Tibial nerve (tissue), 4 donors: ENCODE results near the gene NHERF1. TPM values are rescaled to one million over a fixed set of nuclear protein-coding genes. Genes with fewer than 3 reads are reported as not detected.

Experiments
- DNase-seq, 2 donors: peaks; one replicate each; pipeline ENCODE4 v3.0.0-alpha.2; 2019; ENCODE audit warnings: low spot score in 2 of 2
- H3K27ac ChIP-seq, 4 donors: fragments of 200-600 bp; sonication (generic) in 3 of 4; one replicate each; pipeline ENCODE4 v1.5.1; 2017 to 2019; ENCODE audit warnings: mild to moderate bottlenecking in 1 of 4
- H3K27me3 ChIP-seq, 2 donors: fragments of 200-600 bp; sonication (generic) in 1 of 2; one replicate each; pipeline versions ENCODE4 v1.5.1 to v1.6.0; 2017 to 2019
- H3K36me3 ChIP-seq, 3 donors: fragments of 200-600 bp; sonication (generic); one replicate each; pipeline ENCODE4 v1.5.1; 2018 to 2019
- H3K4me1 ChIP-seq, 4 donors: fragments of 200-600 bp; sonication (generic) in 3 of 4; one replicate each; pipeline ENCODE4 v1.5.1; 2017 to 2019
- H3K4me3 ChIP-seq, 4 donors: fragments of 200-600 bp; sonication (generic) in 3 of 4; one replicate each; pipeline ENCODE4 v1.5.1; 2017 to 2019; ENCODE audit warnings: mild to moderate bottlenecking in 1 of 4, moderate library complexity in 1 of 4
- H3K9me3 ChIP-seq, 4 donors: fragments of 200-600 bp; sonication (generic) in 3 of 4; one replicate each; pipeline ENCODE4 v1.5.1; 2017 to 2019
- EP300 ChIP-seq, 2 donors: sonication (generic); formaldehyde crosslinking; IDR thresholded peaks; one replicate each; pipeline ENCODE4 v1.6.1; 2017; ENCODE audit warnings: antibody characterized with exemption in 2 of 2, mild to moderate bottlenecking in 1 of 2
- POLR2A ChIP-seq, 2 donors: fragments of 450-650 bp; IDR thresholded peaks; one replicate each; pipeline ENCODE4 v1.6.1; 2017; ENCODE audit warnings: antibody characterized with exemption in 2 of 2, mild to moderate bottlenecking in 2 of 2, moderate library complexity in 2 of 2
- WGBS, 2 donors: methylation state at CpG; one replicate each; pipeline ENCODE4 v1.1.5; 2018; 5-methylcytosine and 5-hydroxymethylcytosine counted together
- total RNA-seq, 4 donors: library from RNA; depleted of rRNA; stranded (reverse); fragments of >200 nt; gene quantifications; one replicate each; pipeline ENCODE4 v1.1.0, GENCODE V29; 2016
- TF ChIP-seq, protein P1 (sequence below), 5 experiments: fragments of 200-600 bp in 3 of 5; fragments of 450-650 bp in 2 of 5; sonication (generic) in 3 of 5; IDR thresholded peaks; one replicate each; pipeline ENCODE4 v1.5.1; 2016 to 2019; ENCODE audit warnings: antibody characterized with exemption in 5 of 5, mild to moderate bottlenecking in 3 of 5, moderate library complexity in 2 of 5

The NHERF1 gene
- total RNA-seq, 4 donors from 2014 or later, result 42.2 to 55.2 (median 53.0) TPM

DNA sequence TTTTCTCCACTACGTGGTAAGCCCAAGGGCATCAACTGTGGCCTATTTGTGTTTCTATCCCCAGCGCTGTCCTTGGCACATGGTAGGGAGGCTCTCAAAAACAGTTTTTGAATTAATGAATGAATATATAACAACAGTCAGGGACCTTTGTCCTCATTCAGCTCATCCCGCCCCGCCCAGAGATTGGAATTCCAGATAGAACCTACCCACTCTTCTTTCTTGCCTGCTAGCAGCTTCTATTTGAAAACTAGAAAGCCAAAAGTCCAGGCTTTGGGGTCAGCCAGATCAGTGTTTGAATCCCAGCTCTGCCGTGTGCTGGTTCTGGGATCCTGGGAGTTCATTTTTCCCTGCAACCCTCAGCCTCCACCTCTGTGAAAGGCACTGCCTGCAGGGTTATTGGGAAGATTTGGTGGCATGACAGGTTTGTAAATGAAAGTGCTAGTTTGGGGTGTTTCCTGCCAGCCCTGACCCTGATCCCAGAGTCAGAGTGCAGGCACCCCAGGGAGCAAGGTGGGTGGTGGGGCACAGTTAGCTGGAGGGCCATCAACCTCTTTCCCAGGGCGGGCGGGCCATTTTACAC is 4.5 kb downstream of the NHERF1 start:
- Histone ChIP-seq H3K27me3 (no peaks in the 10 kb centered on the region), H3K4me1 (peaks cover 0 to 85% (median 57%) of the 10 kb centered on the region in 4 donors), H3K4me3 (no peak overlapping the region), H3K36me3 (no peaks in the 10 kb centered on the region), H3K27ac (peak overlapping the region in 3 of 4 donors; percentile 77 to 94 (median 91)), H3K9me3 (no peaks in the 10 kb centered on the region)
- WGBS, 2 donors, result 74% methylated on average over 7 of the region's 7 CpGs
- no peak for DNase-seq
- TF ChIP-seq POLR2A (IDR thresholded peaks at IDR 0.05) (no peak), EP300 (IDR thresholded peaks at IDR 0.05) (no peak)
- TF ChIP-seq, protein P1, sequence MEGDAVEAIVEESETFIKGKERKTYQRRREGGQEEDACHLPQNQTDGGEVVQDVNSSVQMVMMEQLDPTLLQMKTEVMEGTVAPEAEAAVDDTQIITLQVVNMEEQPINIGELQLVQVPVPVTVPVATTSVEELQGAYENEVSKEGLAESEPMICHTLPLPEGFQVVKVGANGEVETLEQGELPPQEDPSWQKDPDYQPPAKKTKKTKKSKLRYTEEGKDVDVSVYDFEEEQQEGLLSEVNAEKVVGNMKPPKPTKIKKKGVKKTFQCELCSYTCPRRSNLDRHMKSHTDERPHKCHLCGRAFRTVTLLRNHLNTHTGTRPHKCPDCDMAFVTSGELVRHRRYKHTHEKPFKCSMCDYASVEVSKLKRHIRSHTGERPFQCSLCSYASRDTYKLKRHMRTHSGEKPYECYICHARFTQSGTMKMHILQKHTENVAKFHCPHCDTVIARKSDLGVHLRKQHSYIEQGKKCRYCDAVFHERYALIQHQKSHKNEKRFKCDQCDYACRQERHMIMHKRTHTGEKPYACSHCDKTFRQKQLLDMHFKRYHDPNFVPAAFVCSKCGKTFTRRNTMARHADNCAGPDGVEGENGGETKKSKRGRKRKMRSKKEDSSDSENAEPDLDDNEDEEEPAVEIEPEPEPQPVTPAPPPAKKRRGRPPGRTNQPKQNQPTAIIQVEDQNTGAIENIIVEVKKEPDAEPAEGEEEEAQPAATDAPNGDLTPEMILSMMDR (IDR thresholded peaks at IDR 0.05), result no peak

DNA sequence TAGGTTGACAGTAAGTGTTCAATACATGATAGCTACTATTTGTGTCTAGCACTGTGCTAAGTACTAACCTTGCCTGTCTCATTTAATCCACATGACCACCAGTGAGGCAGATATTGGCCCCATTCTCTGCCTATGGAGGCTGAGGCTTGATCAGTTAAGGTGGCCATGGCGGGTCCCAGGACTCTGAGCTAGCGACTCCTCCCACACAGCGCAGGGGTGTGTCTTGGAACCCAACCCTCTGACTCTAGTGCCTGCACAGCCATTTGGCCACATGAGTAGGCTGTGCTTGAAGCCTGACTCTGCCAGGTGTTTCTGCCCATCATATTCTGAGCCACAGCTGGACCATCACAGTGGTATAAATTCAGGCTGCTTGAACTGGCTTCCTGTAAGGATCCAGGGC is 6.4 kb downstream of the NHERF1 start:
- no peak for DNase-seq
- Histone ChIP-seq H3K36me3 (no peaks in the 10 kb centered on the region), H3K9me3 (no peaks in the 10 kb centered on the region), H3K27ac (peak overlapping the region in 1 of 4 donors; percentile 13), H3K4me1 (peaks cover 5 to 98% (median 72%) of the 10 kb centered on the region in 4 donors), H3K27me3 (no peaks in the 10 kb centered on the region), H3K4me3 (no peak overlapping the region)
- 79 to 92% methylated on average over 3 of the region's 3 CpGs for WGBS, 2 donors
- TF ChIP-seq EP300 (IDR thresholded peaks at IDR 0.05), result no peak
- no peak for TF ChIP-seq POLR2A (IDR thresholded peaks at IDR 0.05)
- TF ChIP-seq, protein P1 (IDR thresholded peaks at IDR 0.05), result no peak

DNA sequence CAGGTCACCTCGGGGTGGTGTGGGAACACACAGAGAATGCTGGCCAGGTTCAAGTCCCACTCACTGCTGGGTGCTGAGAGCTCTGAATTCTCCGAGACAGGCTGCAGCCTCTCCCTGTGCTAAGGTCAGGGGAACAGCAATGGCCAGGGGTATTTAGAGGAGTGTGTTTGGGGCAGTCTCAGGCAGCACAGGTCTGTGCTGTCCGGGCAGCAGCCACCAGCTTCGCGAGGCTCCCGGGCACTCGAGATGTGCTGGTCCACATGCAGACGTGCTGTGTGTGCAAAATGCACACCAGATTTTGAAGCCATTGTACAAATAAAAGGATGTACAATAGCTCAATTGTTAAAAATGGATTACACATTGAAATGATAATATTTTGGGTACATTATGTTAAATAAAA is 7.1 kb downstream of the NHERF1 start:
- DNase-seq, result no peak
- no peaks in the 10 kb centered on the region for H3K27me3 ChIP-seq
- H3K4me1 ChIP-seq, result peaks cover 5 to 98% (median 73%) of the 10 kb centered on the region in 4 donors
- TF ChIP-seq POLR2A (IDR thresholded peaks at IDR 0.05), result no peak
- TF ChIP-seq EP300 (IDR thresholded peaks at IDR 0.05), result no peak
- TF ChIP-seq, protein P1 (IDR thresholded peaks at IDR 0.05), result no peak
- no peak overlapping the region for H3K4me3 ChIP-seq
- H3K36me3 ChIP-seq, result no peaks in the 10 kb centered on the region
- WGBS, 2 donors, result 47 to 52% methylated on average over 8 of the region's 8 CpGs
- peak overlapping the region in 2 of 4 donors; percentile 29 to 44 for H3K27ac ChIP-seq
- no peaks in the 10 kb centered on the region for H3K9me3 ChIP-seq

DNA sequence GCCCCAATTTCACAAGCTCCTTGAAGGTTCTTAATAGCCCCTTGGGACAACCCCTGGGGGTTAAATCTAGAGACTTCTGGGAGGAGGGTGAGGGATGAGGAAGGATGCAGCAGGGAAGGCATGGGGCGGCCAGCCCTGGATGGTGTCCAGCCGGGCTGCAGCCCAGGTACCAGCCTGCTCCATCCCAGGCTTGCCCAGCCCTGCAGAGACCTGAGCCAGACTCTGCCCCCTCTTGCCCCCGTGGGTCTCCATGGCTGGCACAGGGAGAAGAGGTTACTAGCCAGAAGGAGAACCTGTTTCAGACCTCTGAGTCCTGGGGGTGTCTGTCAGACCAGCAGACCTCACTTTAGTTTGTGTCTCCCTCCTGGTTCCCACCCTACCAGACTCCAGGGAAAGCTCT is 8.5 kb downstream of the NHERF1 start:
- H3K27ac ChIP-seq, result peak overlapping the region in 3 of 4 donors; percentile 78 to 91 (median 85)
- H3K4me3 ChIP-seq, result no peak overlapping the region
- no peaks in the 10 kb centered on the region for H3K36me3 ChIP-seq
- no peaks in the 10 kb centered on the region for H3K9me3 ChIP-seq
- 52 to 73% methylated on average over 2 to 3 of the region's 3 CpGs for WGBS, 2 donors
- no peaks in the 10 kb centered on the region for H3K27me3 ChIP-seq
- DNase-seq, result no peak
- TF ChIP-seq POLR2A (IDR thresholded peaks at IDR 0.05) (no peak), EP300 (IDR thresholded peaks at IDR 0.05) (no peak)
- TF ChIP-seq, protein P1 (IDR thresholded peaks at IDR 0.05), result no peak
- H3K4me1 ChIP-seq, result peaks cover 5 to 98% (median 74%) of the 10 kb centered on the region in 4 donors

DNA sequence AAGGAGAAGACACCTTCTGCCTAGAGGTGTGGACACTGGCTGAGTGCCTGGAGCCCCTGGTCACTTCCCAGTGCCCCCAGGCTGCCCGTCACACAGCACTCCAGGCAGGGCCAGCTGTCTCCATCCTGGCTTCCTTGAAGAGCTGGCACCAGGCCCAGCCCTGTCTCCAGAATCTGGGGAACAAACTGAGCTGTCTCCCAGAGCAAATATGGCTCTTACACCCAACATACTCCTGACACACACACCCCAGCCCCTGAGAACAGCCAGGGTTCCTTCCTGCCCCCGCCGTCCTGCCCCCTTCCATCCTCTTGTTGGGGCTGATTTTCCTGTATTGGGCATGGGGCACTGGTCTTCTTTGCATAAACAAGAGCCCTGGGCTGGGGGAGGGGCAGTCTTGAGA is 9.1 kb downstream of the NHERF1 start:
- WGBS, 2 donors, result 72 to 73% methylated on average over 3 of the region's 3 CpGs
- H3K4me3 ChIP-seq, result no peak overlapping the region
- peaks cover 5 to 98% (median 74%) of the 10 kb centered on the region in 4 donors for H3K4me1 ChIP-seq
- DNase-seq, result no peak
- peak overlapping the region in 3 of 4 donors; percentile 78 to 91 (median 85) for H3K27ac ChIP-seq
- no peak for TF ChIP-seq POLR2A (IDR thresholded peaks at IDR 0.05)
- TF ChIP-seq, protein P1 (IDR thresholded peaks at IDR 0.05), result no peak
- no peak for TF ChIP-seq EP300 (IDR thresholded peaks at IDR 0.05)
- H3K27me3 ChIP-seq, result no peaks in the 10 kb centered on the region
- no peaks in the 10 kb centered on the region for H3K36me3 ChIP-seq
- no peaks in the 10 kb centered on the region for H3K9me3 ChIP-seq
